PC-9 (cell line): Measurements from ENCODE around the gene RASEF.
"Not testable (repeated sequence)": the region's sequence is repeated elsewhere in the genome, so short reads cannot be mapped to it uniquely, and the experiment has no call there.

Experiments
- CTCF ChIP-seq: fragments of 200-600 bp; sonication (generic); conservative IDR thresholded peaks from 2 replicates; pipeline ENCODE4 v1.6.1; 2017; ENCODE audit warnings: mixed run types, antibody characterized with exemption, mild to moderate bottlenecking, moderate library complexity
- EZH2 ChIP-seq: fragments of 200-600 bp; sonication (generic); IDR thresholded peaks from 2 replicates; pipeline ENCODE4 v1.8.0; 2017; ENCODE audit warnings: antibody characterized with exemption, low read depth

GRCh38 chr9:83075932-83076331 lies 13.0 kb upstream of the RASEF start:
- not testable (repeated sequence) for TF ChIP-seq CTCF, EZH2
